Esophagus mucosa (tissue), 1 donor: ENCODE data around the gene ICAM5. TPM values are rescaled to one million over a fixed set of nuclear protein-coding genes. Genes with fewer than 3 reads are reported as not detected.

ENCODE experiments used
- total RNA-seq: library from RNA; stranded (reverse); gene quantifications from one replicate; pipeline ENCODE4 v1.2.4, GENCODE V29; 2023
- donor health status: DM: yes; HTN: yes; CAD: no.

Gene ICAM5
- total RNA-seq, 1 donor from 2014 or later, result 1.3 TPM

Other genes starting within 250 kb of the ICAM5 start
- gene SHFL, start 203.6 kb upstream of the ICAM5 start, total RNA-seq, result 11.1 TPM
- not detected for gene ANGPTL6, start 187.3 kb upstream of the ICAM5 start, total RNA-seq
- gene PPAN, start 183.6 kb upstream of the ICAM5 start, total RNA-seq, result 32.3 TPM
- gene P2RY11, start 178.3 kb upstream of the ICAM5 start, total RNA-seq, result 4.8 TPM
- 166 TPM for gene EIF3G, start 170.1 kb upstream of the ICAM5 start, total RNA-seq
- gene DNMT1, start 95.0 kb upstream of the ICAM5 start, total RNA-seq, result 63.7 TPM
- 2.5 TPM for gene S1PR2, start 58.6 kb upstream of the ICAM5 start, total RNA-seq
- gene MRPL4, start 37.7 kb upstream of the ICAM5 start, total RNA-seq, result 68.7 TPM
- 3.5 TPM for gene ICAM1, start 18.8 kb upstream of the ICAM5 start, total RNA-seq
- not detected for gene ICAM4, start 3.0 kb upstream of the ICAM5 start, total RNA-seq
- 1.0 TPM for gene ZGLP1, start 19.9 kb downstream of the ICAM5 start, total RNA-seq
- 11.3 TPM for gene FDX2, start 26.1 kb downstream of the ICAM5 start, total RNA-seq
- gene RAVER1, start 43.6 kb downstream of the ICAM5 start, total RNA-seq, result 19.6 TPM
- 7.6 TPM for gene ICAM3, start 49.7 kb downstream of the ICAM5 start, total RNA-seq
- gene TYK2, start 90.6 kb downstream of the ICAM5 start, total RNA-seq, result 51.1 TPM
- gene CDC37, start 113.6 kb downstream of the ICAM5 start, total RNA-seq, result 86.5 TPM
- 0.92 TPM for gene PDE4A, start 130.6 kb downstream of the ICAM5 start, total RNA-seq
- gene KEAP1, start 213.4 kb downstream of the ICAM5 start, total RNA-seq, result 60.6 TPM
- gene S1PR5, start 227.5 kb downstream of the ICAM5 start, total RNA-seq, result 7.9 TPM